Astrocyte of the spinal cord (primary cell): ENCODE measurements around the gene MAST2.

ENCODE experiments used
- DNase-seq: peaks from one replicate; pipeline ENCODE4 v3.0.0; 2011; ENCODE audit warnings: low read depth, low spot score
- H3K4me3 ChIP-seq: 2 replicates; pipeline ENCODE4 v1.5.1; 2011; ENCODE audit warnings: low read depth, mild to moderate bottlenecking, low read length, moderate library complexity
- CTCF ChIP-seq: IDR thresholded peaks from 2 replicates; pipeline ENCODE4 v1.5.1; 2012; ENCODE audit warnings: low read depth, mild to moderate bottlenecking, low read length, inconsistent platforms
- in situ Hi-C: cut with HindIII; loops from 2 replicates; pipeline ENCODE4 v1.10.0; 2017; ENCODE audit warnings: low sequenced_read_pairs

Gene MAST2

DNA sequence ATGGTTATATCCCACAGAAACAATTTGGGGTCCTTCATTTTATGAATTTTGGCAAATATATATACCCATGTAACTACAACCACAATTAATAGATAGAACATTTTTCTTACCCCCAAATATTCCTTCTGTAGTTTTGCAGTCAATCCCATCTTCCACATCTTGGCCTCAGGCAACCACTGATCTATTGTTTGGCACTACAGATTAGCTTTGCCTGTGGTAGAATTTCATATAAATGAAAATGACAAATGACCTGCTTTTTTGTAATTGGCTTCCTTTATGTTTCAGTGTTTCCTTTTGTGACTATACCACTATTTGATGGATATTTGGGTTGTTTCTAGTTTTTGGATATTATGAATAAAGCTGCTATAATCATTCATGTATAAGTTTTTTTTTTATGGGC, 91.5 kb downstream of the MAST2 start:
- in situ Hi-C loops = no loop called here
- no peak for TF ChIP-seq CTCF
- no peak for DNase-seq
- H3K4me3 ChIP-seq = no peak overlapping the region

GRCh38 chr1:45895406-45895805, 92.0 kb downstream of the MAST2 start:
- in situ Hi-C loops = no loop called here
- DNase-seq = no peak
- no peak for TF ChIP-seq CTCF
- no peak overlapping the region for H3K4me3 ChIP-seq

DNA sequence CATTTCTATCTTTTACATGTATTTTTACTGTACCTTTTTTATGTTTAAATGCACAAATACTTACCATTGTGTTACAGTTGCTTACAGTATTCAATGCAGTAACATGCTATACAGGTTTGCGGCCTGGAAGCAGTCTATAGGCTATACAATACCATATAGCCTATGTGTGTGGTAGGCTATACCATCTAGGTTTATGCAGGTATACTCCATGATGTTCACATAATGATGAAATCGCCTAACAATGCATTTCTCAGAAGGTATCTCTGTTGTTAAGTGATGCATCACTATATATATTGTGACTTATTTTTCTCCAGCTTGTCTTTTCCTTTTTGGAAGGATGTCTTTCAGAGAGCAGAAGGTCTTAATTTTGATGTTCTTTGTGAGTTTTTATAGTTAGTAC, 103.5 kb downstream of the MAST2 start:
- no peak for DNase-seq
- in situ Hi-C loops = no loop called here
- TF ChIP-seq CTCF = no peak
- no peak overlapping the region for H3K4me3 ChIP-seq

DNA sequence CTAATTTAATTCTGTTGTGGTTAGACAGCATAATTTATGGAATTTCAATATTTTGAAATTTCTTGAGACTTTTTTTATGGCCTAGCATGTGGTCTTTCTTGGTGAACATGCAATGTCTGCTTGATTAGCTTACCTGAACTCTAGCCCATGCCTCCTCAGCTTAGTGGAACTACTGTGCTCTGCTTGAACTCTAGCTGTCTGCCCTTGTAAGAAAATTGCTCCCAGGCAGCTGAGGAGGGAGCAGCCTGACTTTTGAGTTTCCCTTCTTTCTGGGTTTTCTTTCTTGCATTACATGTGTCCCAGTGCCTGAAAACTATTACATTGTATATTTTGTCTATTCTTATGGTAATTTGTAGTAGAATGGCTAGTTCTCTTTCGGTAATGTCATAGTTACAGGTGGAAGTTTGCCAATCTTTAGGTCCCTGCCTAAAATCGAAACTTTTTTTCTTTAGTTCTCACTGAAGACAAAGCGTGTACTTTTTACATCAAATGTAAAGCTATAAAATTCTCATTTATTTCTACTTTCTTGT, 105.3 kb downstream of the MAST2 start:
- no peak for DNase-seq
- H3K4me3 ChIP-seq = no peak overlapping the region
- in situ Hi-C loops = no loop called here
- TF ChIP-seq CTCF = no peak

- no peak overlapping the region for H3K4me3 ChIP-seq
- DNase-seq = no peak
- in situ Hi-C loops = no loop called here
- TF ChIP-seq CTCF = no peak
Measured at GRCh38 chr1:45911634-45912033, 108.2 kb downstream of the MAST2 start.

DNA sequence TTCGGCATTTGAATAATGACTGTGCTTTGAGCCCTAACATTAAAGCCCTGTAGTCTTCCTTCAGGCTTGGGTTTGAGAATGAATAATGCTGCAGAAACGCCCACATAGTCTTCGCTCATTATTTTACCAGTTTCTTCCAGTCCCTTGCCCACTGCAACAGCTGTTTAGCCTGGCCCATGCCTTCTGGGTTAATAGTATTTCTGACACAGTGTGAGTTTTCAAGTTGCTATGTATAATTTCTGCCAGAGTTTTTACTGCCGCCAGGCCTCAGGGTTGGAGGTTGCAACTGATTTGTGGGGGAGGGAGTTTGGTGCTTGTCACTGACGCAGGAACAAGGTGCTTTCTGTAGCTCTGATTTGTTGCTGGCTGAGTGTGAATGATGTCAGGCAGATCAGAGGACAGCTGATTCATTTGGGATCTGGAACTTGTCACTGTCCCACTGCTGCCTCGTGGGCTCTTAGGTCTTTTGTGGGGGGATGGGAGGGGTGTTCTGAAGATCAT, 109.8 kb downstream of the MAST2 start:
- DNase-seq = peak; percentile 88
- no peak for TF ChIP-seq CTCF
- in situ Hi-C loops = no loop called here
- no peak overlapping the region for H3K4me3 ChIP-seq
